OCI-LY7 (cell line): ENCODE data around the gene KCNG3. TPM values are rescaled to one million over a fixed set of nuclear protein-coding genes. Genes with fewer than 3 reads are reported as not detected.
"Not testable (repeated sequence)": the region's sequence is repeated elsewhere in the genome, so short reads cannot be mapped to it uniquely, and the experiment has no call there.

Source experiments
- BruUV-seq: library from RNA; stranded (reverse); fragments of 400-500 nt; replicated peaks from 2 replicates; lab custom pipeline; 2021; lab: Mats Ljungman, UMichigan
- CTCF ChIA-PET: fragments of 300-600 bp; sonication (Branson Sonifier 250); formaldehyde crosslinking; loops from one replicate; lab custom pipeline; 2022; ENCODE audit warnings: antibody characterized with exemption; ENCODE audit not compliant: unreplicated experiment; lab: Charles Lee
- POLR2A ChIA-PET: fragments of 300-600 bp; sonication (Branson Sonifier 250); formaldehyde crosslinking; loops from one replicate; lab custom pipeline; 2022; ENCODE audit warnings: antibody characterized with exemption; lab: Charles Lee
- DNase-seq: peaks from one replicate; pipeline ENCODE4 v3.0.0-alpha.2; 2015; ENCODE audit warnings: low spot score
- H2AFZ ChIP-seq: fragments of 200-600 bp; sonication (generic), shearing (Covaris generic); 2 replicates; pipeline ENCODE4 v1.6.1; 2014; ENCODE audit warnings: mild to moderate bottlenecking, antibody characterized with exemption, low read length, moderate library complexity
- H3K27ac ChIP-seq: fragments of 200-600 bp; sonication (generic); 2 replicates; pipeline ENCODE4 v1.5.1; 2014; ENCODE audit warnings: mixed run types, low read depth, mild to moderate bottlenecking, moderate library complexity, low read length, inconsistent platforms; ENCODE audit not compliant: poor library complexity, severe bottlenecking
- H3K36me3 ChIP-seq: fragments of 200-600 bp; sonication (generic); 2 replicates; pipeline ENCODE4 v1.6.1; 2014; ENCODE audit warnings: mild to moderate bottlenecking, antibody characterized with exemption, low read length, moderate library complexity, mixed read lengths; ENCODE audit not compliant: insufficient read depth
- H3K4me1 ChIP-seq: fragments of 200-600 bp; sonication (generic); 2 replicates; pipeline ENCODE4 v1.5.1; 2014; ENCODE audit warnings: mild to moderate bottlenecking, low read length; ENCODE audit not compliant: insufficient read depth, poor library complexity, severe bottlenecking
- H3K4me2 ChIP-seq: fragments of 200-600 bp; sonication (generic); 2 replicates; pipeline ENCODE4 v1.6.1; 2014; ENCODE audit warnings: mild to moderate bottlenecking, low read length
- H3K4me3 ChIP-seq: fragments of 200-600 bp; sonication (generic); 2 replicates; pipeline ENCODE4 v1.5.1; 2014; ENCODE audit warnings: mild to moderate bottlenecking, low read depth, low read length; ENCODE audit not compliant: poor library complexity, severe bottlenecking
- H3K79me2 ChIP-seq: fragments of 200-600 bp; sonication (generic); 2 replicates; pipeline ENCODE4 v1.6.1; 2016; ENCODE audit warnings: low read depth, mild to moderate bottlenecking, low read length, moderate library complexity, mixed read lengths; ENCODE audit not compliant: insufficient read depth
- H3K9me2 ChIP-seq: fragments of 200-600 bp; sonication (generic); 2 replicates; pipeline ENCODE4 v1.6.1; 2016; ENCODE audit warnings: mild to moderate bottlenecking, low read length, mixed read lengths; ENCODE audit not compliant: insufficient read depth
- H3K9me3 ChIP-seq: fragments of 200-600 bp; sonication (generic); 2 replicates; pipeline ENCODE4 v1.6.1; 2014; ENCODE audit warnings: mild to moderate bottlenecking, mixed run types, low read length, mixed read lengths
- H4K20me1 ChIP-seq: fragments of 200-600 bp; sonication (generic); 2 replicates; pipeline ENCODE4 v1.6.1; 2014; ENCODE audit warnings: mild to moderate bottlenecking, antibody characterized with exemption, low read length, moderate library complexity, mixed read lengths; ENCODE audit not compliant: insufficient read depth
- EZH2phosphoT487 ChIP-seq: fragments of 200-600 bp; sonication (generic); IDR thresholded peaks from 2 replicates; pipeline ENCODE4 v1.6.1; 2018; ENCODE audit warnings: low read depth, borderline replicate concordance, mild to moderate bottlenecking, mixed run types, antibody characterized with exemption, low read length, moderate library complexity, mixed read lengths
- intact Hi-C: fragments of 100-400 bp; cut with micrococcal nuclease; formaldehyde crosslinking; loops from one replicate; pipeline ENCODE4 v1.10.0; 2022; ENCODE audit not compliant: unreplicated experiment
- total RNA-seq, 2 experiments: library from RNA; depleted of rRNA in 1 of 2; stranded (reverse); fragments of >200 nt in 1 of 2; shearing (Covaris generic) in 1 of 2; gene quantifications; 2 replicates each; pipeline ENCODE4 v1.2.3, GENCODE V29; 2014 to 2022
- TF ChIP-seq, protein P1 (sequence below): fragments of 200-600 bp; sonication (generic); conservative IDR thresholded peaks from 2 replicates; pipeline ENCODE4 v1.5.1; 2014; ENCODE audit warnings: mild to moderate bottlenecking, antibody characterized with exemption, low read length, moderate library complexity, mixed read lengths

Gene KCNG3
- total RNA-seq, 2 experiments from 2014 or later, result 0.08 to 0.19 TPM

DNA sequence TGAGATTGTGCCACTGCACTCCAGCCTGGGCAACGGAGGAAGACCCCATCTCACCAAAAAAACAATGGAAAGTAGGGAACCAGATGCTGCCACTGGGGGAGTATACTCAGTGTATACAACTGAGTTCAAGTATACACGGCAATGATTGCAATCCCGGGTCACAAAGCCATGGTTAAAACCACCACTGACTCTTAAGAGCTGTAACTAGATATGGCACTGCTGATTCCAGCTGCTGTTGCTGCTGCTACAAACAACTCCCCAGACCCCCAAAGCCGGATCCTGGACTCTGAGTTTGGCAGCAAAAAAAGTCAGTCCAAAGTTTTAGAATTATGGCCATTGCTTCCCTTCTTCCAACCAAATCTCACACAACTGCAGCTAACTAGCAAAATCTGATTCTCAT lies 89.1 kb downstream of the KCNG3 start:
- BruUV-seq, result no TSS peak
- H3K4me3 ChIP-seq, result no peak overlapping the region
- POLR2A ChIA-PET, result interaction anchor here (0.5 to 1.3 kb wide), 5 partner anchors 19 to 573 kb away, joined by 3 to 5 read pairs (median 3); no protein-coding TSS in a partner anchor
- no peaks in the 10 kb centered on the region for H4K20me1 ChIP-seq
- H3K27ac ChIP-seq, result no peak overlapping the region
- H3K36me3 ChIP-seq, result no peaks in the 10 kb centered on the region
- CTCF ChIA-PET, result no interaction called here
- H3K9me3 ChIP-seq, result no peaks in the 10 kb centered on the region
- no peaks in the 10 kb centered on the region for H3K79me2 ChIP-seq
- intact Hi-C loops, result no loop called here
- TF ChIP-seq, protein P1, sequence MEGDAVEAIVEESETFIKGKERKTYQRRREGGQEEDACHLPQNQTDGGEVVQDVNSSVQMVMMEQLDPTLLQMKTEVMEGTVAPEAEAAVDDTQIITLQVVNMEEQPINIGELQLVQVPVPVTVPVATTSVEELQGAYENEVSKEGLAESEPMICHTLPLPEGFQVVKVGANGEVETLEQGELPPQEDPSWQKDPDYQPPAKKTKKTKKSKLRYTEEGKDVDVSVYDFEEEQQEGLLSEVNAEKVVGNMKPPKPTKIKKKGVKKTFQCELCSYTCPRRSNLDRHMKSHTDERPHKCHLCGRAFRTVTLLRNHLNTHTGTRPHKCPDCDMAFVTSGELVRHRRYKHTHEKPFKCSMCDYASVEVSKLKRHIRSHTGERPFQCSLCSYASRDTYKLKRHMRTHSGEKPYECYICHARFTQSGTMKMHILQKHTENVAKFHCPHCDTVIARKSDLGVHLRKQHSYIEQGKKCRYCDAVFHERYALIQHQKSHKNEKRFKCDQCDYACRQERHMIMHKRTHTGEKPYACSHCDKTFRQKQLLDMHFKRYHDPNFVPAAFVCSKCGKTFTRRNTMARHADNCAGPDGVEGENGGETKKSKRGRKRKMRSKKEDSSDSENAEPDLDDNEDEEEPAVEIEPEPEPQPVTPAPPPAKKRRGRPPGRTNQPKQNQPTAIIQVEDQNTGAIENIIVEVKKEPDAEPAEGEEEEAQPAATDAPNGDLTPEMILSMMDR, result no peak
- no peak for TF ChIP-seq EZH2phosphoT487
- DNase-seq, result no peak
- H3K9me2 ChIP-seq, result no peaks in the 10 kb centered on the region
- H3K4me1 ChIP-seq, result no peaks in the 10 kb centered on the region
- no peak overlapping the region for H3K4me2 ChIP-seq
- H2AFZ ChIP-seq, result no peak overlapping the region

DNA sequence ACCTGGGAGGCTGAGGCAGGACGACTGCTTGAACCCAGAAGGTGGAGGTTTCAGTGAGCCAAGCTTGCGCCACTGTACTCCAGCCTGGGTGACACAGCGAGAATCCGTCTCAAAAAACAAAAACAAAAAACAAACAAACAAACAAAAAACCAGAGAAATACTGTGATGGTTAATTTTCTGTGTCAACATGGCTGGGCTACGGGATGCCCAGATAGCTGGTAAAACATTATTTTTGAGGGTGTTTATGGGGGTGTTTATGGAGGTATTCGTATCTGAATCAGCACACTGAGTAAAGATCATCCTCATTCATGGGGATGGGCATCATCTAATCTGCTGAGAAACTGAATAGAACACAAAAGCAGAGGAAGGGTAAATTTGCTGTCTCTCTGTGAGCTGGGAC lies 92.0 kb downstream of the KCNG3 start:
- Histone ChIP-seq H3K36me3 (no peaks in the 10 kb centered on the region), H4K20me1 (no peaks in the 10 kb centered on the region), H3K4me3 (no peak overlapping the region), H2AFZ (no peak overlapping the region), H3K79me2 (no peaks in the 10 kb centered on the region), H3K27ac (no peak overlapping the region), H3K9me3 (no peaks in the 10 kb centered on the region), H3K9me2 (no peaks in the 10 kb centered on the region), H3K4me2 (no peak overlapping the region), H3K4me1 (no peaks in the 10 kb centered on the region)
- no TSS peak for BruUV-seq
- ChIA-PET POLR2A (interaction anchor here (0.9 kb wide), 1 partner anchor 11 kb away, joined by 3 read pairs; no protein-coding TSS in a partner anchor), CTCF (no interaction called here)
- DNase-seq, result no peak
- intact Hi-C loops, result no loop called here
- no peak for TF ChIP-seq EZH2phosphoT487
- TF ChIP-seq, protein P1, result no peak

DNA sequence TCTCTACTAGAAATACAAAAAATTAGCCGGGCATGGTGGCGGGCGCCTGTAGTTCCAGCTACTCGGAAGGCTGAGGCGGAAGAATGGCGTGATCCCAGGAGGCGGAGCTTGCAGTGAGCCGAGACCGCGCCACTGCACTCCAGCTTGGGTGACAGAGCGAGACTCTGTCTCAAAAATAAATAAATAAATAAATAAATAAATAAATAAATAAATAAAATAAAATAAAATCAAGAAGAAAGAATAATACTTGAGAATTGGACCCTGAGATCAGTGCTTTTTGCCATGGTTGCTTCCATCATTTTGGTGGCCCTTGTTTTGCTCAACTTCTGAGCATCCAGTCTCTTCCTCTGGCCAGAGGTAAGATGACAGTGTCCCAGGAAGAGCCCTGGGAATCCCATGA lies 95.7 kb downstream of the KCNG3 start:
- H3K9me2 ChIP-seq, H3K27ac ChIP-seq, DNase-seq, H3K4me1 ChIP-seq, BruUV-seq, H3K36me3 ChIP-seq, intact Hi-C loops, POLR2A ChIA-PET, H3K9me3 ChIP-seq, H3K4me2 ChIP-seq, H4K20me1 ChIP-seq, H3K4me3 ChIP-seq, CTCF ChIA-PET, H2AFZ ChIP-seq, H3K79me2 ChIP-seq: not testable (repeated sequence)

DNA sequence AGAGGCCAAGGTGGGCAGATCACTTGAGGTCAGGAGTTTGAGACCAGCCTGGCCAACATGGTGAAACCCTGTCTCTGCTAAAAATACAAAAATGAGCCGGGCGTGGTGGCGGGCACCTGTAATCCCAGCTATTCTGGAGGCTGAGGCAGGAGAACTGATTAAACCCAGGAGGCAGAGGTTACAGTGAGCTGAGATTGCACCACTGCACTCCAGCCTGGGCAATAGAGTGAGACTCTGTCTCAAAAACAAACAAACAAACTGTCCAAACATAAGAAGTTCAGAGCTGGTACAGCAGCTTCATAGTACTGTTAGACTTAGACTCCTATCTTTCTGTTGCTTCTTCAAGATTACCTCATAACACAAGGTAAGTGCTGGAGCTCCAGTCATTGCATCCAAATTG lies 100.5 kb downstream of the KCNG3 start:
- DNase-seq, H3K4me1 ChIP-seq, H3K79me2 ChIP-seq, intact Hi-C loops, H3K9me2 ChIP-seq, BruUV-seq, H4K20me1 ChIP-seq, H3K4me3 ChIP-seq, H3K36me3 ChIP-seq, CTCF ChIA-PET, H2AFZ ChIP-seq, H3K4me2 ChIP-seq, H3K9me3 ChIP-seq, H3K27ac ChIP-seq: not testable (repeated sequence)
- POLR2A ChIA-PET, result interaction anchor here (0.6 to 0.7 kb wide), 3 partner anchors 9 to 136 kb away, joined by 3 to 5 read pairs (median 3); no protein-coding TSS in a partner anchor
